GM19395 (cell line): ENCODE measurements around the gene BRI3BP.
"Not testable (repeated sequence)": the region's sequence is repeated elsewhere in the genome, so short reads cannot be mapped to it uniquely, and the experiment has no call there.

Source experiments
- ATAC-seq: cut with Tn5 transposase; IDR thresholded peaks from one replicate; pipeline ENCODE4 v1.9.1; 2021; ENCODE audit warnings: mild to moderate bottlenecking, moderate library complexity; ENCODE audit not compliant: unreplicated experiment

The BRI3BP gene

DNA sequence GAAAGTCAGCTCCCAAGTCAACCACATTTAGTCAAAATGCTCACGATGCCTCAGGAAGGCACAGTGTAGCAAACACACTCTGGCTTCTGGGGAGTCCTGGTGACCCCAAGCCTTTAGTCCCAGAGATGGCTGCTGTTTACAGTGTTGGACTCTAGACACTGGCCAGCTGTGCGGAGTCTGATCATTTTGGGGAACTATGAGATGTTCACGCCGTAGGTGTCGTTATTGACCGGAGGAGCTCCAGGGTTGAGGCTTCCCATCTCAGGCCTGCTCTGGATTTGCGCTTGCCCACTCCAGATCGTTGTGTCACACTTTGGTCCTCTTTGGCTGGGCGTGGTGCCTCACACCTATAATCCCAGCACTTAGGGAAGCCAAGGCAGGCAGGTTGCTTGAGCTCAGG, 27.7 kb downstream of the BRI3BP start:
- no peak for ATAC-seq

DNA sequence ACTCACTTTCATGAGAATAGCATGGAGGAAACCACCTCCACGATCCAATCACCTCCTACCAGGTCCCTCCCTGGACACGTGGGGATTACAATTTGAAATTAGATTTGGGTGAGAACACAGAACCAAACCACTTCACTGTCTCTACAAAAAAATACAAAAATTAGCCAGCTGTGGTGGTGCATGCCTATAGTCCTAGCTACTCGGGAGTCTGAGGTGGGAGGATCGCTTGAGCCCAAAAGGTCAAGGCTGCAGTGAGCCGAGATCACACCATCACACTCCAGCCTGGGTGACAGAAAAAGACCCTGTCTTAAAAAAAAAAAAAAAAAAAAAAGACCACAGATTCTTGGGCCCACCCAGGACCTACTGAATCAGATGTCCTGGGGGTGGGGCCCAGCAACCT, 28.3 kb downstream of the BRI3BP start:
- no peak for ATAC-seq

DNA sequence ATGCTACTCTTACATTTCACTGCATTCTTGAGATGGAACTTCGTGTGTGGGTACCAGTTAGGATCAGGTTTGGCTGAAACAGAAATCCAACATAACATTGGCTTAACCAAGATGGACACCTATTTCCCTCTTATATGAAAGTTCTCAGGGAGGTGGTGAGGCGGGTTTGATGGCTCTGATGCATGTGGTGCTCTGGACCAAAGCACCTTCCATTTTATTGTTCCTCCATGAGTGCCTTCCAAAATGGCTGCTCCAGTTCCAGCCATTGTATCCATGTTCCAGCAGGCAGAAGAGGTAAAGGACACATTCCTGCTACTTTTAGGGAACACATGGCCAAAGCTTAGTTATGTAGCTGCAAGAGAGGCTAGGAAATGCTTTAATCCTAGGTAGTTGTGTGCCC, 29.6 kb downstream of the BRI3BP start:
- no peak for ATAC-seq

DNA sequence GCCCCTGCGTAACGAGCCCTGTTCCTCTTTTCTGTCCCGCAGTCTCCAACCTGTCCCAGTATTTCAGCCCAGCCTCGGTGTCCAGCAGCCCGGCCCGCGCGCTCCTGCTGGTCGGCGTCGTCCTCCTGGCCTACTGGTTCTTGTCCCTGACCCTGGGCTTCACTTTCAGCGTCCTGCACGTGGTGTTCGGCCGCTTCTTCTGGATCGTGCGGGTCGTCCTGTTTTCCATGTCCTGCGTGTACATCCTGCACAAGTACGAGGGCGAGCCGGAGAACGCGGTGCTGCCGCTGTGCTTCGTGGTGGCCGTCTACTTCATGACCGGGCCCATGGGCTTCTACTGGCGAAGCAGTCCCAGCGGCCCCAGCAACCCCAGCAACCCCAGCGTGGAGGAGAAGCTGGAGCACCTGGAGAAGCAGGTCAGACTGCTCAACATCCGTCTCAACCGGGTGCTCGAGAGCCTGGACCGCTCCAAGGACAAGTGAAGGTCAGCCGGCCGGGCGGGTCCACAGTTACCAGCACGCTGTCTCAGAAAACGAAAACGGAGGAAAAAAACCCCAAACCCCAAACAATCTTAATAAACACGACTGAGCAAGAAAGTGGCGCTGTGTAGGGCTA, 31.6 kb downstream of the BRI3BP start:
- ATAC-seq = no peak

DNA sequence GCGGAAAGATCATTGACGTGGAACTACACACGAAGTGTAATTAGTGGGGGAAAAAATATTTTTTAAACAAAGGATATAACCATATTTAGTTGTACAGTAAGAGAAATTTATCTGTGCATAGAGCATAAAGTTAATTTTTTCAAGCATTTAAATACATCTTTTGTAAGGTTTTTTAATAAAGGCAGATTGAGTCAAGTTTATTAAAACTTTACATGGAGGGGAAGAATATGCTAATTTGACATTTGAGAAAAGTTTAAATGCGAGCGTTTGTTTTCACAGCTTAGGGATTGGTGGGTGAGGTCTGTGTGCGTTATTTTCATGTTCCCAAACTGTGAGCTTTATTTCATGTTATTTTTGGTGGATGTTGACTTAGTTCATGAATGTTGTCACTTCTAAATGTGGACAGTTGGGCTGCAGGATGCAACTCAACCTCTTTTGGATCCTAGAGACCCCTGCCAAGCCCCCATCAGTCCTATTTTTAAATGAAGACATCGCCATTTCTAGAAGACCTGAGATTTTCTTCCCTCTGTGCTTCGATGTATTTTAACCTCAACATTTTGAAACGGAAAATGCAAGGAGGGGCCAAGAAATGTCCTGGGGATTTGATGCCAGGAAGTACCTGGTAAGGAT, 32.3 kb downstream of the BRI3BP start:
- ATAC-seq = no peak

DNA sequence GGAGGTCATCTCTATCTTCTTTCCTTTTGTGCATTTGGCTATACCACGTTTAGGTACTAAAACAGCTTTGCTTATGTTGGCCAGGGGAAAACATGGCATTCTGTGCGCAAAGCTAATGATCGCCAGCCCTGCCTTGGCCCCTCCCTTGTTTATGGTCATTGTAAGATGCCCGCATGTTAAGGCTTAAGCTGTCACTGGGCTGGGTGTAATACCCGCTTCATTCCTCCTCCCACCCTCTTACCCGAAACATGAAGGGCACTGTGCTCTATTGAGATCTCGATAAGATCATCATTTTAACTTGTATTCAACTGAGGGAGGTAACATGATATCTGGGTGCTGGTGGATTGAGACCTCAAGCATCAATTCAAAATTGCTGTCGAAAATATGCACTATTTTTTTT, 34.7 kb downstream of the BRI3BP start:
- ATAC-seq = no peak

DNA sequence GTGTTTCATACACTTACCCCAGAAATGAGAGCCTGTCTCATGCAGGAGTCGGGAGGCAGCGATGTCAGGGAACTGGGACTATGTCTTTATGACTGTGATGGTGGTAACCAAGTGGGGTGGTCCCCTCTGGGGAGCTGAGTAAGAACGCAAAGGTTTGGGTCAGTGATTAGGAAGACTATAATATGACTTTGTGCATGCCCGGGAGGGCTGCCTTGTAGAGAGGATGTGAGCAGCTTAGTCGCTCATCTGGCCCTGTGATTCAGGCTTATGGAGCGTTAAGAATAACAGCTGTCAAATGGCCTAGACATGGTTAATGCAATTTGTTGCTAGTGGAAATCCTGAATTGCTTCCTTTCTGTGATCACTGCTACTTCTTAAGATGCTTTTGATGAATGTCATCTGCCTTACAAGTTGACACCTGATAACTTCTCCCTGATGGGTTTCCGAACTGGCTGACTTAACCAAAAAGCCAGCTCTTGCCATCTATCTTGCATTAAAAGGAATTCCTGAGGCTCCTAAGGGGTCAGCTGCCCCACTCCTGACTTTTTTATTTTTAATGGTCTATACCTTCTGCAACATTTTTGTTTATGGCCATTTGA, 36.4 kb downstream of the BRI3BP start:
- ATAC-seq = no peak

DNA sequence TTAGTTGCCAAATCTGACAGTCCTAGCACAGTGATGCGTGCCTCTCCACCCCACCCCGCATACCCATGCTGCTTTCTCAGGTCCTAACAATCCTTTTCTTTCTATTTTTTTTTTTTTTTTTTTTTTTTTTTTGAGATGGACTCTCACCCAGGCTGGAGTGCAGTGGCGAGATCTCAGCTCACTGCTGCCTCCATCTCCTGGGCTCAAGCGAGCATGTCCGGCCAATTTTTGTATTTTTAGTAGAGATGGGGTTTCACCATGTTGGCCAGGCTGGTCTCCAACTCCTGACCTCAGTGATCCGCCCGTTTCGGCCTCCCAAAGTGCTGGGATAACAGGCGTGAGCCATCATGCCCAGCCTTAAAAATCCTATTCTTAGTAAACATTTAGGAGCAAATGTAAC, 38.0 kb downstream of the BRI3BP start:
- ATAC-seq = not testable (repeated sequence)

DNA sequence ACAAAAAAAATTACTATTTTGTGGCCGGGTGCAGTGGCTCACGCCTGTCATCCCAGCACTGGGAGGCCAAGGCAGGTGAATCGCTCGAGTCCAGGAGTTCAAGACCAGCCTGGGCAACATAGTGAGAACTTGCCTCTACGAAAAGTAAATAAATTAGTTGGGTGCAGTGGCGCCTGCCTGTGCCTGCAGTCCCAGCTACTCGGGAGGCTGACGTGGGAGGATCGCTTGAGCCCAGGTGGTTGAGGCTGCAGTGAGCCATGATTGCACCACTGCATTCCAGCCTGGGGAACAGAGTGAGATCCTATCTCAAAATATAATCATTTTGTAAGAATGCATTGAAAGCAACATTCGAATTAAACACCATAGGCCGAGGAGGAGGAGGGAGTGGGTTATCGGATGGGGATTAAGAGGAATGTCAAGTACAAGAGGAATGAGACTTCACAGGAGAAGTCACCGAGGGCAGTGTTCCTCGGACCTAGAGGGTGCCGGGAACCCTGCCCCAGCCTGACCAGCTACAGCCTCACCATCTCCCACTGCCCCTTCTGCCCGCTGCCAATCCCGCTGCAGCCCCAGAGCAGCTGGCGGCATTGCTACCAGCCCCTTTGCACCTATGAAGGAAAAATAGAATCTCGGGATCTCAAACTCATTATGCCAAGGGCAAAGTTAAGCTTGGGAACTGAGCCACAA, 39.2 kb downstream of the BRI3BP start:
- no peak for ATAC-seq

DNA sequence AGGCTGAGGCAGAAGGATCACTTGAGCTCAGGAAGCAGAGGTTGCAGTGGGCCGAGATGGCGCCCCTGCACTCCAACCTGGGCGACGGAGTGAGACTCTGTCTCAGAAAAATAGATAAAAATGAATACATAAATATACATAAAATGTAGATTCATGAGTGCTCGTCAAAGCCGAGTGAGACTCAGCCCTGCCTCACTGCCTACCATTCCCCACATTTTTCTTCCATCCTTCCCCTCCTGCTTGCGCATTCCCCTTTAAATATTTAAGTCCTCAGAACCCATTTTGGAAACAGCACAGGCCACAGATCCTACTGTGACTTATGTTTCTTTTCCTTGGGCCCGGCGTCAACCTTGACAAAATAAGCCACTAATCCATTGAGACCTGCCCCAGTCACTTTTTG, 39.8 kb downstream of the BRI3BP start:
- ATAC-seq = no peak

DNA sequence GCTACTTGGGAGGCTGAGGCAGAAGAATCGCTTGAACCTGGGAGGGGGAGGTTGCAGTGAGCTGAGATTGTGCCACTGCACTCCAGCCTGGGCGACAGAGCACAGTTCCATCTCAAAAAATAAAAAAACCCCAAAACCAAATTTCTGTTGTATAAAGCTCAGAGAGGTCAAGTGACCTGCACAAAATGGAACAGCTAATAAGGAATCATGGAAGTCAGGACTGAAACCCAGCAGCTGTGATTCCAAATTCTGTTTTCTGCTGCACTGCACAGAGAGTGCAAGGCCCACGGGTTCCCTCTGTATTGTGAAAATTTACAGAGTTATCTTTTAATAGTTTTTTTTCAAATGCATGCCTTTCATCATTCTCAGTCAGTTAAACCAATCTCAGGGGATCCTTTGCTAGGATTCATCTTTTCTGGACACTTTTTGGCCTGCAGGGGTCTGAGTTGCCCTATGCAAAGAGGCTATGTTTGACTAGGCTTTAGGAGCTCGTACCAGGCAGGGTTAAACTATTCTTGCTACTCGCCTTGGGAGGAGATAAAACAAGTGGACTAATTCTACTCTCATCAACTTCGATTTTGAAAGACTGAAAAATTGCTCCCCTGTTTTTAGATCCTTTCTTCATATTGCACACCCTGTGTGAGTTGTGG, 45.7 kb downstream of the BRI3BP start:
- no peak for ATAC-seq

DNA sequence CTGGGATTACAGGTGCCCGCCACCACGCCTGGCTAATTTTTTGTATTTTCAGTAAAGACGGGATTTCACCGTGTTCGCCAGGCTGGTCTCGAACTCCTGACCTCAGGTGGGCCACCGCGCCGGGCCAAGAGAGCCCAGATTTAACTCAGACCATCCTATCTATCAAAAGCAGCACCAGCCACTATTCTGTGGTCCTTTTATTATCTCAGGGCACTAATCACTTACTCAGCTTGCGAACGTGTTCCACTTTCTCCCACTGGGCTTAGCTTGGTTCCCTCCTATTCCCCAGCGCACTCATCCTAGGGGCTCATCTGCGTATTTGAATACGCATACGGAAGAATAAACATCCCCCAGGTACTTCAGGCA, 55.6 kb downstream of the BRI3BP start:
- ATAC-seq = no peak

DNA sequence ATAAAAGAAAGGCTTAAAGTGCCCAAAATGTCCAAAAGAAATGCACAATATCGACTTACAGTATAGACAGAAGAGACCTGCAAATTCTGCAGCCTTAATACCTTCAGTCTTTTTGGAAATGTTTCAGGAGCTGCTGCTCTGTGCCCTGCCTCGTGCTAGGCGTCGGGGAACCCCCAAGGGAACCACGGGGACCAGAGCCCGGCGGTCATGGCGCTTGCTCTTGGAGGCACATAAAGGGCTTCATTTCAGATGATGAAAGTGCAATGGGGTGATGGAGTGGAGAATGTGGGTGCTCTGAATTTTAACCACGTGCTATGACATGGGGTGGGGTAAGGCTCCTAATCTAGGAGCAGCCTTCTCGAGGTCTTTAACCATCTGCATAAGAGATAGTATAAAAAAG, 57.0 kb downstream of the BRI3BP start:
- no peak for ATAC-seq

DNA sequence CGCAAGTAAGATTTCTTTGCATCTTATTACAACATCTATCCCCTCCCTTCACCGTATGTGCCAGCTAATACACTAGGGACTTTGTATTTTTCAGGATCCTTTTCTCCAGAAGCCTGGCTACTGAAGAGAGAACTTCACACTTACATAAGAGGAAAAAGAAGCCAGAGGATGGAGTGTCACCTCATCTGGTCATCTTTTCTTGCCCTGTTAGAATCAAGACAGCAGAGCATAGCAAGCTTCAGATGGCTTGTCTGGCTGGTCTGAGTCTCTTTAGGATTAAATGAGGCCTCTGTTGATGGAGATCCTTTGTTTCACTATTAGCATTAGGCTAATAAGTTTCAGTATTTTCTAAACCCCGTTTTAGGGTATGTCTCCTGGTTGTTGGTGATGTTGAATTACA, 57.4 kb downstream of the BRI3BP start:
- ATAC-seq = no peak

DNA sequence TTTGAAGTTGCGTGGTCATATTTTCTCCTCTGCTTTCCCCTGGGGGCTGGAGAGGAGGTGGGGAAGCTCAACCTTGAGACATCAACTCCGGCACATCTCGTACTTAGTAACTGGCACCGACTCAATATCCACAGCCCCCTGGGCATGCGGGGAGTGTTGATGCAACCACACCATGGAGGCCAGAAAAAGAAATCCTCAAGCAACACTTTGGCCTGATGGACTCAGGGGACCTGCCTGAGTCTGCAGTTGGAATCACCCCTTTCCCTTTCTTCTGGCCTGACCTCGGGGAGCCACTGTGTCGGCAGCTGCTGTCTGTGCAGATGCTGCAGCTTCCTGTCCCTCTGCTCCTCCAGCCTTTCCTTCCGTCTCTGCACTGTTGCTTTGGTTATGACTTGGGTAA, 60.4 kb downstream of the BRI3BP start:
- no peak for ATAC-seq

DNA sequence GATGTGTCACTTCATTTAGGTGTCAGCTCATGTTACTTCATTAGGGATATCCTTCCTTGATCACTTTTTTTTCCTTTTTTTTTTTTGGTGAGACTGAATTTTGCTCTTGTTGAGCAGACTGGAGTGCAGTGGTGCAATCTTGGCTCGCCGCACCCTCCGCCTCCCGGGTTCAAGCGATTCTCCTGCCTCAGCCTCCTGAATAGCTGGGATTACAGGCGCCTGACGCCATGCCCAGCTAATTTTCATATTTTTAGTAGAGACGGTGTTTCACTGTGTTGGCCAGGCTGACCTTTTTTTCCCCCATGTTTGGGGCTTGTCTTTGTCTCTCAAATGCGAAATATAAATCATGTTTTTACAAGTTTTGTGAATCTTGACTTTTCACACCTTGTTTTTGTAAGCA, 62.1 kb downstream of the BRI3BP start:
- no peak for ATAC-seq

DNA sequence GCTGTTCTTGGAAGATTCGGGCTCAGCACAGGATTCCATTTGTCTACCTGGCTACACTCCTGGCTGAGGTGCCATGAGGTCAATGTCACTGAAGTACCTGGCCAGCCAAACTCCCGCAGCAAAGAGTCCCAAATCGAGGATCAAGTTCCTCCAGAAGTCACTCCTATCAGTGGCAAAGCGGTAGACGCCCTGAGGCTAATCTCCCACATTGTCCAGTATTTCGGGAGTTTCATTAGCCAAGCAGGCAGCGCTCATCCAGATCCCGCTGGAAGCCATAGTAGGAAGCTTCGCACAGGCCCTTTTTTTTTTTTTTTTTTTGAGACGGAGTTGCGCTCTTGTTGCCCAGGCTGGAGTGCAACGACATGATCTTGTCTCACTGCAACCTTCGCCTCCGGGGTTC, 62.9 kb downstream of the BRI3BP start:
- no peak for ATAC-seq

DNA sequence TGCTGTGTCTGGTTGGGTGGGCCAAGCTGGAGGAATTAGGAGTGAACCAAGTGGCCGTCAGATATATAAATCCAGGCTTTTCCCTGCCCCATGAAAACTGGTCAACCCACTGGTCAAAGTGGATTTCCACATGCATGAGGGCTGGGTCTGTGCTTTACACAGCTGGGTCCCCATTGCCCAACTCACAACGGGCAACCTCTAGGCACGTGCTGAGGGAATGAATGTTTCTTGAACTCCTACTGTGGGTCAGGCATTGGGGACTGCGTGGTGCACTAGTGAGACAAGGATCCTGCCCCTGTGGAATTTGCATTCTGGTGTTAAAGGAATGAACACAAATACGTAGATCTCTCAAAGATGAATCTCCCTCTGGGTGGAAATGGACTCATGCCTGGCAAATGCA, 64.3 kb downstream of the BRI3BP start:
- ATAC-seq = no peak

DNA sequence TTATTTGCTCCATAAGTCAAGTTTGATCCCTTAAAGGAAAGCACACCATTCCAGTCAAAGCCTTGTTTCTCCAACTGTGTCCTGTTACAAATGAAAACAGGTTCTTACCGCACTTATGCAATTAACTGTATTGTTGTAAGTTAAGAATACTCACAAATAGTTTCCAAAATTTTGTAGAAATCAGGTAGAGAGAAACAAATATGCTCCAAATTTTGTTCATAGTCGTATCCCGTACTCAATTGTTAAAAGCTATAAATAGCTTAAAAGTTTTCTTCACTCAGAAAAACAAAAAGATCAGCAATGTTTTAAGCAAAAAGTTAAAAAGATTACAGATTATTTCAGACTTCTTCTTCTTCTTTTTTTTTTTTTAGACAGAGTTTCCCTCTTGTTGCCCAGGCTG, 67.8 kb downstream of the BRI3BP start:
- ATAC-seq = no peak

DNA sequence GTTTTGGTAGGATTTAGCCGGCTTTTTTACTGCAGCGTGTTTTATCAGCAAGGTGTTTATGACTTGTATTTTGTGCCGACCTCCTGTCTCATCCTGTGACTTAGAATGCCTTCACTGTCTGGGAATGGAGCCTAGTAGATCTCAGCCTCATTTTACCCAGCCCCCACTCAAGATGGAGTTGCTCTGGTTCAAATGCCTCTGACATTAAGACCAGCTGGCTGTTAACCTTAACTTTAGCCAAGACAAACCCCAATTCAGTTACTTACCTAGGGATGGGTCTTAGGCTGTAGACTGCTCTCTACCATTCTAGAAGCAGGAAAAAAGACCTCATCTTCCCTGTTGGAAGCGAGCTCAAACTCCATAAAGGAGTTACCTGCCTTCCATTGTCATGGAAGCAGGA, 70.1 kb downstream of the BRI3BP start:
- ATAC-seq = not testable (repeated sequence)

DNA sequence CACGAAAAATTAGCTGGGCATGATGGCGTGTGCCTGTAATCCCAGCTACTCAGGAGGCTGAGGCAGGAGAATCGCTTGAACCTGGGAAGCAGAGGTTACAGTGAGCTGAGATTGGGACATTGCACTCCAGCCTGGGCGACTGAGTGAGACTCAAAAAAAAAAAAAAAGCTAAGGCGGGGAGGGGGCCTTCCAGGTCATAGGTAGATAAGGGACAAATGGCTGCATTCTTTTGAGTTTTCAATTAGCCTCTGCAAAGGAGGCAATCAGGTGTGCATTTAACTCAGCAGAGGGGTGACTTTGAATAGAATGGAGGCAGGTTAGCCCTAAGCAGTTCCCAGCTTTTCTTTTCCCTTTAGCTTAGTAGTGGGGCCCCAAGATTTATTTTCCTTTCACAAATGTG, 71.0 kb downstream of the BRI3BP start:
- peak; percentile 1 for ATAC-seq
